Measurements from ENCODE around the gene BRCA2.

BRCA2 gene

DNA sequence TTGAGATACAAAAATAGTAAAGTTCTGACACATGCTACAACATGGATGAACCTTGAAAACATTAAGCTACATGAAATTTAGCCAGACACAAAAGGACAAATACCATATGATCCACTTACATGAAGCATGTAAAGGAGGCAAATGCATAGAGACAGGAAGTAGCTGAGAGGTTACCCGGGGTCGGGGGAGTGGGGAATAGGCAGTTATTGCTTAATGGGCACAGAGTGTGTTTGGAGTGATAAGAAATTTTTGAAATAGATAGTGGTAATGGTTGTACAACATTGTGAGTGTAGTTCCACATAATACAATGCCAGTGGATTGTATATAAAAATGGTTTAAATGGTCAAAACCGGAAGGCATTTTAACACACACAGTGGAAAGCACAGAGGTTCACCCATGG, 108.3 kb downstream of the BRCA2 start:
- DNase-seq (ENCODE audit: low read depth, low spot score) = peak; percentile 41
- H3K4me3 ChIP-seq (ENCODE audit: low read length) = no peak overlapping the region

DNA sequence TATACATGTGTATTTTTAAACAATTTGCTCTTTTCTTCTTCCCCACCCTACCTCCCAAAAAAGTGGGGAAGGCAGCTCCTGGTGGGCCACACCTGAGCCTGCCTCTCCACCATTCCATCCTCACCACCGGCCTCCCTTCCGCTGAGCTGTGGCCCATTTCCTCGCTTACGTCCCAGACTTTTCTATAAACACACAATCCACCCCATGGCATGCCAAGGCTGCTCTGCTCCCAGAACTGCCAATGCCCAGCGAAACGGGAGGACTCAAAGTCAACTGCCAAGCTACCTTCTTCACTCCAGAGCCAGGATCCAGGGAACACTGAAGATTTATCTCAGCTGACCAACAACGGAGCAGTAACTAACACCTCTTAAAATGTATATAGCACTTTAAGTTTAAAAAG, 109.8 kb downstream of the BRCA2 start:
- DNase-seq (ENCODE audit: low read depth, low spot score) = no peak
- H3K4me3 ChIP-seq (ENCODE audit: low read length) = no peak overlapping the region

DNA sequence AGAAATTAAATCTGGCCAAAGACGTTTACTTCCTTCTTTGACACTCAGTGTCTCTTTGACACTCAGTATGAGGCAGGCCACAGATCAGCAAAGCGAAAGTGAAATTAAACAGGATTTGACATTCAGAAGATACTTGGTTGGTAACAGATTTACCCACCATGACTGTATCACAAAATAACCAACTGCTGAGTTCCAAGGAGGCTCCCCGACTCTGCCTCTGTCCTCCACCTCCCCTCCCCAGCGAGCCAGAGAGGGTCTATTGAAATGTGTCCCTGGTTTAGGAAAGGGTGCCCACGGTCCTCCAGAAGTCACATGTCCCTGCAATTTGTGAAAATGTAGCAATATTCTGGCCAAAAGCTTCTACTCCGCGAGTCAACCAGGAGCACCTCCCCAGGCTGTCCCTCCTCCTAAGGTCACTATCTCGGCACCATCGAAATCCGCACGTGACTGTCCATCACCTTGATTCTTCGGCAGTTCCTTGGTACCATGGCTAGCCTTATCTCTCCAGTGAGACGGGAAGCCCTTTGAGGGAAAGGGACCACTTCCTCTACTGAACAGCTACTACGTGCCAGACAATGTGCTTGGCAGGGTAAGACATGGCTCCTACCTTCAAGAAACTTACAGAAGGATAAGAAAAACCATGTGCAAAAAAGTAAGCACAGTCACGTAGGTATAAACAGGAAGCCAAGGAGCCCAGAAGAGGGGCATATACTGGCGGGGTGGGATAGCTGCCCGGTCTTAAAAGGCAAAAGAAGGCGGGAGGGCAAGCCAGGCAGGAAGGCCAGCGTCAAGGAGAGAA, 111.1 kb downstream of the BRCA2 start:
- peak overlapping the region; percentile 66 for H3K4me3 ChIP-seq (ENCODE audit: low read length)
- peak; percentile 75 for DNase-seq (ENCODE audit: low read depth, low spot score)

DNA sequence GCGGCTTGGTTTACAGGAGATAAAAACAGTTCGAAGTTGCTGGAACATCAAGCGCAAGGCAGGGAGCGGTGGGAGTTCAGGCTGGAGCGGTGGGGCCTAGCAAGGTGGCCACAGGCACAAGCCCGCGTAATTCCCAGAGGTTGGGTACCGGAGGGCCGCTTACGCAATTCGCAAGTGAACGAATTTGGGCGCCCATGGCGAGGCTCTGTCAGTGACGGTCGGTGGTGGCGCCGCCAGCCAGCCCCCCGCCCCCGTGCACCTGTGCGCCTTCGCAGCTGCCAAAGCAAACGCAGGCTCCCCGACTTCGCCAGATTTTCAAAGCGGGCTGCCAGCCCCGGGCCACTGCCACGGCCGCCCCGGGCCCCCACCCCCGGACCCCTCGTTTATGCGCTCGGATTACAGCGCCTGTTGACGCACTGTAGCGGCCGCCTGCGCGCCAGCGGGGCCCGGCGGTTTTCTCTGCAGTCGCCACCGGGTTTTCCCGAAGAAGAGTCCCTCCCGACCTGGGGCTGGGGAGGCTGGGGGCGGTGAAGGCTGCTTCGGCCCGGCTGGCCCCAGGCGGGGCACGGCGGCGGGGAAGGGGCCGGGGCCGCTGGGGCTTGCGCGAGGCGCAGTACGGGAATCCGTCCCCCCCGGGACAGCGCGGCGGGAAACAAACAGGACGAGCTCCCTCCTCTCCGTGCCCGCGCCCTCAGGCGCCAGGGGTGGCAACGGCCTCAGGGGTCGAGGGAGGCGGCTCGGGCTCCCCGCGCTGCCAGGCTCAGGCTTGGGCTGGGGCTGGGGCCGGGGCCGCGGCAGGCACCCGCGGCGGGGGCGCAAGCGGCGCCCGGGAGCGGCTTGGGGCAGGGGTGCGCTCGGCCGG, 111.9 kb downstream of the BRCA2 start:
- peak overlapping the region; percentile 66 for H3K4me3 ChIP-seq (ENCODE audit: low read length)
- peak; percentile 50 for DNase-seq (ENCODE audit: low read depth, low spot score)

DNA sequence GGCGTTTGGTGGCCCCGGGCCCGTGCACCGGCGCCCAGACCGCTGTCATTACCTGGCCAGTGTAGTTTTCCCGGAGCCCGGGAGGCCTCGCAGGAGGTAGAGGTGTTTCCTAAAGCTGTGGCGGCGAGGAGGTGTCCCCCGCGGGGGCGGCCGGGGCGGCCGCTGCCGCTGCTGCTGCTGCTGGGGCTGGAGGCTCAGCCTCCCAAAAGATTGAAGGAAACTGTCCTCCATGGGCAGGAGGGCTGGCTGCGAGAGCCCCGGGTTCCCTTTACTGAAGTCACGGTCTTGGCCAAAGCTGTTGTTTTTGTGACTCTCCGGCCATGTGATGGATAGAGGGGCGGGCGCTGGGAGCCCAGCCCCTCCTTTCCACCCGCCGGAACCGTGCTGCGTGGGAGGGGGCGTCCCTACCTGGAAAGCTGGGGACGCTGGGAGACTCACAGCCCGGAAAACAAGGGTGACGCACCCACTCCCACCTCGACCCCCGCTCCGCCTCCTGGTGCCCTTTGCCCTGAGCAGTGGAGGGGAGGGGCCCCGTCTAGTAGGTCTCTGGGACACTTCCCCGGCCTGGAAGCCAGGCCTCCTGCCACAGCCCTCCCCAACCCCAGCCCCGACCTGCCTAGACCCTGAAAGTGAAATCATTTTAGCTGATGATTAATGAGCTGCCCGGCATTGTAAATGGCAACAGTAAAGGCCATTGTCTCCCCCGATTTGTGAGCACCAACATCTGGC, 112.7 kb downstream of the BRCA2 start, which contains the start of gene N4BP2L1:
Gene N4BP2L1 (minus strand): TSS at position 279 of the 729 bp plus-strand sequence. CDS start 48 bp downstream, at position 231.
- peak; percentile 65 for DNase-seq (ENCODE audit: low read depth, low spot score)
- peak within 1 kb of the TSS; percentile 66 for H3K4me3 ChIP-seq (ENCODE audit: low read length)

DNA sequence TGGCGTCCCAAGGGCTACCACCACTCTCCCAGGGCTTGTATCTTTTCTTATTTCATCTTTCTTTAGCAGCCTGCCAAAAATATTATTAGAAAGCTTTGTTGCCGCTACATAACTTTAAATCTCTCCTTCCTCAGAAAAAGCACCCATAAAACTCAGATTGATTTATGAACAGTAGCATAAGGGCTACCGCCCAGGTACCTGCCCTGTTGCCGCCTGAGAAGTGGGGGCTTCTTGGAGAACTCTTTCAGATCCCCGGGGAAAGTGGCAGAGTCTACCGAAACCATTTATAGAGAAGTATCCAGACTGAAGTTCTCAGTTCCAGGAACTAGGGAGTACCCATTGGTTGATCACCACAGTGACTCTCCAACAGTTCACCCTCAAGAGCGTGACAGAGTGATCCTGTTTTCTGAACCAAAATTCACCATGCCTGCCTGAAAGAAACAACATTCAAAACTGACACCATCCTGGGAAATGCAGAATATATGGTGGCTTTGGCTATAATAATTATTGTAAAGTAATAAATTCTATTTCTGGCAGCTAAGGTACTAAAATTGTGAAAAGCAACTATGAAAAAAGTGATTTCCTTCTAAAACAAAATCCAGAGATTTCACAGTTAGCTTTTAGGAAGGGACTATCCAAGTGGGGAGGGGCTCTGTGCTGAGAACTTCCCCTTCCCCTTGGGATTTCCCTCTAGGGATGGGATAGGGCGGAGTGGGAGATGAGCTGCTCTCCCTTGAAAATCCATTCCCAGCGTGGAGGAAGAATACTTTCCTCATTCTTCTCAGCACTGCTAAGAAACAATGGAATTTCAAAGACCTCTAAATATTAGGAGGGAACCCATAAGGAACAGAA, 113.5 kb downstream of the BRCA2 start:
- H3K4me3 ChIP-seq (ENCODE audit: low read length) = peak overlapping the region; percentile 66
- no peak for DNase-seq (ENCODE audit: low read depth, low spot score)

DNA sequence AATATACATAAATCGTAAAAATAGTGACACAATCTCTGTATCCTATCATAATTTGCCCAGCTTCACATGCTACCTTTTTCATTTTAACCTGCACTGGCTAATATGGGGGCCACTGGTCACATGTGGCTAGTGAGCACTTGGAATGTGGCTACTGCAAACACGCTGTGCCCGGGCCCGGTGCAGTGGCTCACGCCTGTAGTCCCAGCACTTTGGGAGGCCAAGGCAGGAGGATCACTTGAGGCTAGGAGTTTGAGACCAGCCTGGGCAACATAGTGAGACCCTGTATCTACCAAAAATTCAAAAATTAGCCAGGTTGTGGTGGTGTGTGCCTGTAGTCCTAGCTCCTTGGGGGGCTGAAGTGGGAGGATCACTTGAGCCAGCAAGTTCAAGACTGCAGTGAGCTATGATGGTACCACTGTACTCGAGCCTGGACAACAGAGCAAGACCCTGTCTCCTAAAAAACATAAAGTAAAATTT, 114.2 kb downstream of the BRCA2 start:
- DNase-seq (ENCODE audit: low read depth, low spot score) = no peak
- H3K4me3 ChIP-seq (ENCODE audit: low read length) = no peak overlapping the region

DNA sequence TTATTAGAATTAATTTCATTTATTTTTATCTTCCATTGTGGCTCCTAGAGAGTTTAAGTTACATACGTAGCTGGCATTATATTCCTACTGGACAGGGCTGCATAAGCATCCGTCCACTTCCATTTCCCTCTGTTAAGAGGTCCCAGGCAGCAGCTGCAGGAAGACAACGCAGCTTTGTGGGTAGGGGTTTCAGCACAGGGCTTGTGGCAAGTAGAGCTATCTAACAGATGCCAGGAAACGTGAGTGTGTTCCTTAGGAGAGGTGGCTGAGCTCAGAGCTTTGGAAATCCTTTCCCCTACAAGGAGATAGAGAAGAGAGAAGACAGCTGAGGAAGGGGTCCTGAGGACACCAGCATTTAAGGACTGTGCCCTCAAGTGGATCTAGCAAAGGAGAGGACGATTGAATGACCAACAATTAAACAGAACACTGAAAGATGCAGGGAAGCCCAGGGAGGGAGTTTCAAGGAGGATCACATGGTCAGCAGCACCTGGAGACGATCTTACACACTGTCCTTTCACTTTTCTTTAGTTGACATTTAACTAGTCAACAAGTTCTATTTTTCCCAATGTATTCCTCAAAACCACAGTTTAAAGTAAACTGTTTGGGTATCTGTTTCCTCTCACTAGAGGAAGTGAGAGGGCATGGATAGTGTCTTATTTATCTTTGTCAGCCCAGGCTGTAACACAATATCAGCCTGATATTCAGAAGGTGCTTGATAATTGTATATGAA, 114.9 kb downstream of the BRCA2 start:
- no peak overlapping the region for H3K4me3 ChIP-seq (ENCODE audit: low read length)
- peak; percentile 21 for DNase-seq (ENCODE audit: low read depth, low spot score)

DNA sequence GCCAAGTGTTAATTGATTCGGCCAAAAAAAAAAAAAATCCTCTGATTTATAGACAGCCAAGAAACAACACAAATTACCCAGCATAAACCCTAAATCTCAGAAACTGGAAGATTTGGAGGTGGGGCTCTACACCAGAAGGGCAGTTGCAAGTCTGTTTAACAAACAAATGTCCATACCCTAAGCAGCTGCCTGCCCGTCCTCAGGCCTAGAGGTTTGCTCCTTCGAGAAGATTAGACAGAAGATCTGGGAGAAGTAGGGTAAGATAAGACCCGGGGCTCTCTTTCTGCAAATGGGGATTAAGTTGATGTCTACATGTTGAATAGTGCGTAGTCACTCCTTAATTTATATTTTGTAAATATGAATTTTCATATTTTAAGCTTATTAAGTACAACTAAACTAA, 116.1 kb downstream of the BRCA2 start:
- no peak overlapping the region for H3K4me3 ChIP-seq (ENCODE audit: low read length)
- DNase-seq (ENCODE audit: low read depth, low spot score) = no peak

DNA sequence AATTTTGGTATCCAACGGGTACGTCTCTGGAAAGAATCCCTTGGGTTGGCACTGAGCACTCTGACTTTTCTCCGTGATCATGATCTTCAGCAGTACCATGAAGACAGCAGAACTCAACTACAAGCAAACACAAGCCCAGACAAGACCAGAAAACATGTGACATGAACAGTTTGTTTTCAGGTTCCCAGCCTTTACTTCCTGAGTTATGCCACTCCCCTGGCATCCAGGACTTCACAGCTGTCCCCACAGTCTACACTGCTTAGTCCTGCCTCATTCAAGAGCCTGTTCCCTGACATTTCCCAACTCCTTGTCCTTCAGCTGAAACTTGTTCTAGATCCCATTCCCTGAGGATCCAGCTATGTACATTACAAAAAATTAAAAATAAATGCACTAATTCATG, 117.5 kb downstream of the BRCA2 start:
- no peak for DNase-seq (ENCODE audit: low read depth, low spot score)
- no peak overlapping the region for H3K4me3 ChIP-seq (ENCODE audit: low read length)

DNA sequence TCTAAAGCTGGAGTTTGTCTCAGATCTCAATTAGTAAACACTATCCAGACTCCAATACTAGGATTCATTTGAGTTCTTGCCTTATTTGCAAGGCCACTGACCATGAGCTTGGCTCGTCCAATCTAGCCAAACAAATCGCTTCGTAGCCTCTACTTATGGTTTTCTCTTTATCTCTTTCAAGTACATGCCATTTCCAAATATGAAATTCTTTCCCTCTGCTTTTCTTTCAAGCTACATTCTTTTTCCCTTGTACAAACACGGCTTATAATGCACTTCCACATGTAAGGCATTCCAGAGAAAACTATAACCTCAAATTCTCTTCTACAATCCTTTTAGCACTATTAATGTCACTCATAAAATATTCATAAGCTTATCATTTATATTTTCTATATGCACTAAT, 123.6 kb downstream of the BRCA2 start:
- H3K4me3 ChIP-seq (ENCODE audit: low read length) = no peak overlapping the region
- DNase-seq (ENCODE audit: low read depth, low spot score) = no peak

DNA sequence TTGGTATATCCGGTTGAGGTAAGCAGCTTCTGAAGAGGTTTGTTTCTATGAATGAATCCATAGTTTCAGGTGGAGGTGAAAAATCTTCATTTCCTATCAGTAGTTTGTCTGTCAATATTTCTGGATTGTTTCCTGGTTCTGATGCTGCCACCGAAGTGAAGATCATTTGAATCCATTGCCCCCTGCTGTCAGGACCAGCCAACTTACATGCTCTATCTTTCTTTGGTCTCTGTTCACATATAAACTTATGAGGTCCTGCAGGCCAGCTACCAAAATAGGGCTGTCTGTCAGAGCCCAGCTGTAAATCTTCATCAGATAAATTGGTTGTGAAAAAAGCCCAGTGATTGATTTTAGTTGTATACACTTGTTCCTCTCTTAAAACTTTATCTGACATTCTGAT, 127.8 kb downstream of the BRCA2 start:
- DNase-seq (ENCODE audit: low read depth, low spot score) = no peak
- H3K4me3 ChIP-seq (ENCODE audit: low read length) = no peak overlapping the region

DNA sequence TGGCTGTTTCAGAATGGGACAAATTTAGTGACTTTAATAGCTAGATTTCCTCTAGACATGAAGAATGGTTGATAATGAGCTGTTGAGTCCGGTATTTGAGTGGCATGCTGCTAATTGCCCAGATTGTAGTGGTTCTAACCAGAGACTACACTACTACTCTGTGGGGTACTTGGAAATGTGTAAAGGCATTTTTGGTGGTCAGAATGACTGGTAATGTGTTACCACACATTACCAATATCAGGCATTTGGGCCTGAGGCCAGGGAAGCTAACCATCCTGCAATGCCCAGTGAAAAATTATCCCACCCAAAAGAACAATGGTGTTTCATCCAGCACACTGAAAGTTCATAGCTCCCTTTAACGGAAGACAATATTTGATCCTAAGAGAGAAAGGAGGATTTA, 130.2 kb downstream of the BRCA2 start:
- no peak overlapping the region for H3K4me3 ChIP-seq (ENCODE audit: low read length)
- DNase-seq (ENCODE audit: low read depth, low spot score) = no peak

DNA sequence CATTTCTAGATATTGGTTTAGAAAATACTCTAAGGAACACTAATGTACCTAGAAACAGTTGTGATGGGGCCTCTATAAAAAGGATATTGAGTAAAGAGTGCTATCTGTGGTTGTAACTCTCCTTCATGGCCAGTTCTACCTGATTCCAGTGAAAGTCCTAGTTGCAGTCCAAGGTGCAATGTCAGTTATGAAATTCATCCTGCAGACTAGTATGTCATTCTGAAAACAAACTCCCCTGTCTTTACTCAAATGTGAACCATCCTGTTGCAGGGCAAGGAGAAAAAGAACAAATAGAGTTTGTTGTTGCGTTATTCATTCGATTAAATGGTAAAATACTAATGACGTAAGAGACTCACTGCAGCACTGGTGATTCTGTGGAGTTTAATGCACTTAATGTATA, 130.9 kb downstream of the BRCA2 start:
- DNase-seq (ENCODE audit: low read depth, low spot score) = no peak
- H3K4me3 ChIP-seq (ENCODE audit: low read length) = no peak overlapping the region

DNA sequence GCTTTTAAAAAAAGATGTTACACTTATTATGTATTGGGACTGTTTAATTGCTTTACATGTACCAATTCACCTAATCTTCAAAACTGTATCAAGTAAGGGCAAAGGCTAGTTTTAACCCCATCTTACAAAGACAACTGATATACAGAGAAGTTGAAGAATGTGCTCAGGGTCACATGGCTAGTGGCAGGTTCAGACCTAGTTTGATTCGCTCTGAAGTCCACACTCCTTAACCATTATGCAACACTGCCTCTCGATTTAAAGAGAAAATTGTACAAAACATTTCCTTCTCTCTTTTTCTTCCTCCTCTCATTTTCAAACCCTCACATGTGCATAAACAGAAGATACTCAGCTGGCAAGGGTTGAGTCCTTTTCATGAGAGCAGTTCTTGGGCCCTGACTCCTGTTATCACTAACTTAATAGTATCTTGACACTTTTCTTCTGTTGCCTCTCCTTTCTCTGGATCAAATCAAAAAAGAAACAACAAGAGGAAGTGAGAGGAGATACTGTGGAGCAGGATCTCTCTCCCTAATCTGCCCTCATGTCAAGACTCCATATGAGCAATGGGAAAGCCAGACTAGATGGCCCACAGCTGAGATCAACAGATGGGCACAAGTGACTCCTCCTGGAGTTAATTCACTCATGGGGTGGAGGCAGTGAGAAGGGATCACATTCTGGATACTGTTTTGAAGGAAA, 131.6 kb downstream of the BRCA2 start:
- no peak for DNase-seq (ENCODE audit: low read depth, low spot score)
- H3K4me3 ChIP-seq (ENCODE audit: low read length) = no peak overlapping the region

DNA sequence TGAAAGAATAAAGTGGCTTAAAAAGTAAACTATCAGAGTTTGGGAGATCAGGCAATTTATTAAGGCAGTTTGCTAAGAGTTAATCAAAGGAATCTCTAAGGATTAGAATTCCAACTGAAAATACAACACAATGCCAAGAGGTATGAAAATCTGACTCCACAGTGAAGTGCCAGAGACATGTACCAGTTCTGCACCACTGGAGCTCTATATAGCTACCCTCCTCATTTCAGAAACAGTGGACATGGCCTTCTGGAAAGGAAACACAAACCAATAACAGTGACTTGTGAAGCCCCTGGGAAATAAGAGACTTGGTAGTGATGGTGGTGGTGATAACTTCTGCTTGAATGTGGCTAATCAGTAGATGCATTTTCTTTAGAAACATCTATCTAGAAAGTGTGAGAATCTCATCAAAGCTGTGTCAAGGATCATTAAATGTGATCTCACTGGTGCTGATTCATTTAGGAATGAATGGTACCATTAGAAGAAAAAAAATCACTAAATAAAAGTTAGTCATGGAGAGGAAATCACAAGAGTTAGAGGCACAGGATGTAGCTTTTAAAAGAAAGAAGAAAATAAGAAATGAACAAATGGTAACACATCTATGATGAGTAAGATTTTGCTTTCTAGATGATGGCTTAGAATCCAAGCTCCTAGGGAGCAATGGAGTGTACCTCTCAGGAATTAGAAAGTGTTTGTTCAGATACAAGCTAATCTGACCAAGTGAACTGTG, 132.8 kb downstream of the BRCA2 start:
- no peak for DNase-seq (ENCODE audit: low read depth, low spot score)

DNA sequence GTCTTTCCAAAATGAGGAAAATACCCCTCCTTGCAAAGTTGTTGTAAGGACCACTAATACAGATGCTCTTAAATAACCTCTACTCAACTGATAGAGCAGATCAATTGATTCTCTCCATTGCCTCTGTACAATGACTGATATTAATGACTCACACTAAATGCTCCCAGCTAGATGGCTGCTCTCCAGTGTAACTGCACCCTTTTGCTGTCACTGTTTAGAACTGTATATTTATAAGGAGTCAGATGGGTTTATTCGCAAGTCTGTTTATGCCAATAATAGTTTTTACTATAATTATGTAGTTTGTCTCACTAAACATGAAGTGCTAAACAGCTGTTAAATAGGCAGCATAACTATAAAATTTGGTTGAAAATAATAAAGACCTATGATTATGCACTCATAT, 133.7 kb downstream of the BRCA2 start:
- no peak for DNase-seq (ENCODE audit: low read depth, low spot score)
- no peak overlapping the region for H3K4me3 ChIP-seq (ENCODE audit: low read length)

More for the DNA sequence above, 132.8 kb downstream of the BRCA2 start:
- H3K4me3 ChIP-seq (ENCODE audit: low read length) = no peak overlapping the region
